C4-2B (cell line): ENCODE data around the gene TMEM132D.

Source experiments
- H3K27ac ChIP-seq: fragments of 450-650 bp; 2 replicates; pipeline ENCODE4 v1.5.1; 2017
- ZFX ChIP-seq: fragments of 450-650 bp; IDR thresholded peaks from 2 replicates; pipeline ENCODE4 v1.6.1; 2017
- TF ChIP-seq, protein P1 (sequence below): fragments of 450-650 bp; conservative IDR thresholded peaks from 2 replicates; pipeline ENCODE4 v1.5.1; 2017; ENCODE audit warnings: mild to moderate bottlenecking

TMEM132D gene

DNA sequence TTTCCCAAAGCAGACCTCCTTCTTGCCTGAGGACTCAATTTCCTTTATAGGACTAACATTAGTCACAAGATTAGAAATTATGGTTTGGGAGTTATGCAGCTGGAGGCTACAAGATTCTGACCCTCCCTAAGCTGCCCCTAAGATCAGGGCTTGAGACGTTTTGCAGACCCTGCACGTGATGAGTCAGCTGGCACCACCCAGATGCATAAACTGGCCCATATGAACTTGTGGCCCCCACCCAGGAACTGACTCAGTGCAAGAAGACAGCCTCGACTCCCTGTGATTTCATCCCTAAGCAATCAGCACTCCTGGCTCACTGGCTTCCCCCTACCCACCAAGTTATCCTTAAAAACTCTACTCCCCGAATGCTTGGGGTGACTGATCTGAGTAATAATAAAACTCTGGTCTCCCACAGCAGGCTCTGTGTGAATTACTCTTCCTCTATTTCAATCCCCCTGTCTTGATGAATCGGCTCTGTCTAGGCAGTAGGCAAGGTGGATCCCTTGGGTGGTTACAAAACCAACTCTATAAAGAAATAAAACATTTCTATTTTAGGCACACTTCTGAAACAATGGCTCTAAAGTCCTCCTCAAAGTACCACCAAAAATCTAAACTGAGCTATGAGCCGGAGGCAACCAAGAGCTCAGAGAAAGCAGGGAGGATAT lies 233.4 kb downstream of the TMEM132D start:
- H3K27ac ChIP-seq, result no peak overlapping the region
- TF ChIP-seq, protein P1, sequence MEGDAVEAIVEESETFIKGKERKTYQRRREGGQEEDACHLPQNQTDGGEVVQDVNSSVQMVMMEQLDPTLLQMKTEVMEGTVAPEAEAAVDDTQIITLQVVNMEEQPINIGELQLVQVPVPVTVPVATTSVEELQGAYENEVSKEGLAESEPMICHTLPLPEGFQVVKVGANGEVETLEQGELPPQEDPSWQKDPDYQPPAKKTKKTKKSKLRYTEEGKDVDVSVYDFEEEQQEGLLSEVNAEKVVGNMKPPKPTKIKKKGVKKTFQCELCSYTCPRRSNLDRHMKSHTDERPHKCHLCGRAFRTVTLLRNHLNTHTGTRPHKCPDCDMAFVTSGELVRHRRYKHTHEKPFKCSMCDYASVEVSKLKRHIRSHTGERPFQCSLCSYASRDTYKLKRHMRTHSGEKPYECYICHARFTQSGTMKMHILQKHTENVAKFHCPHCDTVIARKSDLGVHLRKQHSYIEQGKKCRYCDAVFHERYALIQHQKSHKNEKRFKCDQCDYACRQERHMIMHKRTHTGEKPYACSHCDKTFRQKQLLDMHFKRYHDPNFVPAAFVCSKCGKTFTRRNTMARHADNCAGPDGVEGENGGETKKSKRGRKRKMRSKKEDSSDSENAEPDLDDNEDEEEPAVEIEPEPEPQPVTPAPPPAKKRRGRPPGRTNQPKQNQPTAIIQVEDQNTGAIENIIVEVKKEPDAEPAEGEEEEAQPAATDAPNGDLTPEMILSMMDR, result no peak
- no peak for TF ChIP-seq ZFX

DNA sequence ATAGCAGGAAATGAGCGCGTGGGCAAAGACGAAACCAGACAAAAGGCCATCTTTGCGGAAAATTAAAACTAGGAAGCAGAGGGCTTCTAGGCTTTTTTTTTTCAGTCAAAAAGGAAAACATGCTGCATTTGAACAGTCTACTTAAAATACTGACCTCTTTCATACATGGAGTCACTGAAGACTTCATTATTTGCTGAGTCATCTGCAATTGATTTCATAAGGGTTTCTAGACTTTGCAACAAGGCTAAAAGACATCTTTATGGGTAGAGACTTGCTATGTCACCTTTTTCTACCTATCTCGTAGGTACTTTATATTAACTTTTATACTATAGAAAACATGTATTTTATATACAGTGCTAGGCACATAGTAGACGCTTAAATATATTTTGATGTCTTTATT lies 238.4 kb downstream of the TMEM132D start:
- no peak for TF ChIP-seq ZFX
- TF ChIP-seq, protein P1, result no peak
- no peak overlapping the region for H3K27ac ChIP-seq

DNA sequence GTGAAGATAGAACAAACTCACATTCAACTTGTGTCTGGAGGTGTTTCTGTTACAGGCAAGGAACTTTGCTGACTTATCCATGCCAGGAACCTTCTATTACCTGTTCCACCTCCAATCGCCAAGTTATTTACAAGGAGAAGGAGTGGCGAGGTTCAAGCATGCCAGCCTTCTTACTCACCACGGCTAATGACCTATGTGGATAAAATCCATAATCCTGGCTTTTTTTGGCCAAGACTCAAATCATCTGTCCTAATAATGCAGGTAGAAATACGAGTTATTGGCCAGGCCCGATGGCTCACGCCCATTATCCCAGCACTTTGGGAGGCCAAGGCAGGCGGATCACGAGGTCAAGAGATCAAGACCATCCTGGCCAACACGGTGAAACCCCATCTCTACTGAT lies 241.6 kb downstream of the TMEM132D start:
- TF ChIP-seq, protein P1, result no peak
- TF ChIP-seq ZFX, result no peak
- no peak overlapping the region for H3K27ac ChIP-seq

DNA sequence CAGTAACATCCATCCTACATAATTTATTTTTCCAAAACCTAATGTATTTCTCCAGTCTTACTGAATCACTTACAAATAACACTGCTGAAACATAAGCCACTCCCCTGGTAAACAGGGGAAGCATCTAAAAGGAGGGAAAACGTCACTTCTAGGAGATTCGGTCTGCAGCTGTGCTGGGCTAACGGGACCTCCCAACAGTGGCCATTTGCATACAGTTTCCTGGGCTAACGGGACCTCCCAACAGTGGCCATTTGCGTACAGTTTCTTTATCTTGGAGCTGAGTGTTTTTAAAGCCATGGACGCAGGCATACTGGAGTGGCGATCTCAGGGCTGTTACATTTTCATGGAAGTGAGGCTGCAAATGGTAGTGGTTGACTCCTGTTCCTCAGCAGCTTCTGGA lies 242.9 kb downstream of the TMEM132D start:
- H3K27ac ChIP-seq, result no peak overlapping the region
- TF ChIP-seq ZFX, result no peak
- TF ChIP-seq, protein P1, result no peak

DNA sequence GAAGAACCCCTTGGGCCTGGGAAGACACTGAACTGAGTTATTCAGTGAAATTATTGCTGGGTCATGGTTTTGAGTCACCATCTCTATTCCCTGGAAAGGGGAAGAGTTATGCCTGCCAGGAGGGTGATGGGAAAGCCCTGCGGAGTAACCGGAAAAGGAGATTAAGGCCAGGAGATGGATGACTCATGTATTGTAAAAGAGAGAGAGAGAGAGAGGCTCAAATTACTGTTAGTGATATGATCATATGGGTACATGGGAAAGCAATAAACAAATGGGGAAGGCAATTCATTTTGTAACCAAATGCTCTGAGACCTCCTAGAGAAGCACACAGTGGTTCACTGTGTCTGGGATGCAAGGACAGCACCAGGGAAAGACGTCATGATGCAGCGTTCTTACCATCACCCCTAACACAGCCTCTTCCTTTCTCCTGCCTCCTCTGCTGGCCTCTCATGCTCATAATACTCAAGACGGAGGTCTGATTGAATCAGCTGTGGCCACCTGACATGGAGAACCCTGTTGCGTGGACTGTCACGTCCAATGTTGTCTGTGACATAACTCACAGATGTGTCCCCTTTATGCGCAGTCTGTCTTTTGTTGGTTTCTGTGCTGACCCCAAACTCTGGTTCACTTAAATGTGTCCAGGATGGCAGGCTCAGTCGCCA lies 243.7 kb downstream of the TMEM132D start:
- TF ChIP-seq, protein P1, result no peak
- TF ChIP-seq ZFX, result no peak
- H3K27ac ChIP-seq, result no peak overlapping the region

DNA sequence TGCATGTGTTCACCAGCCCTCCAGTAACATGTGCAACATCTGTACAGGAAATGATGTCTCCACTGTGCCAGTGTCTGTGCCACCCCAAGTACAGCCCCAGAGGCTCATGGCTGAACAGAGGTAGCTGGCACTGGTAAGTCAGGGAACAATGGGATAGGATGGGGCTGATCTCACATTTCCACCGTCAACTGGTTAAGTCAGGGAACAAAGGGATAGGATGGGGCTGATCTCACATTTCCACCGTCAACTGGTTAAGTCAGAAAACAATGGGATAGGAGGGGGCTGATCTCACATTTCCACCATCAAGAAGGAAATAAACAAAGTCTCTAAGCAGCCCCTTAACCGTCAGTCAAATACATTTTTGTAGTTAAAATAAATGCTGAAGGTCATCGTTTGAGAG lies 246.6 kb downstream of the TMEM132D start:
- H3K27ac ChIP-seq, result no peak overlapping the region
- no peak for TF ChIP-seq ZFX
- TF ChIP-seq, protein P1, result no peak

DNA sequence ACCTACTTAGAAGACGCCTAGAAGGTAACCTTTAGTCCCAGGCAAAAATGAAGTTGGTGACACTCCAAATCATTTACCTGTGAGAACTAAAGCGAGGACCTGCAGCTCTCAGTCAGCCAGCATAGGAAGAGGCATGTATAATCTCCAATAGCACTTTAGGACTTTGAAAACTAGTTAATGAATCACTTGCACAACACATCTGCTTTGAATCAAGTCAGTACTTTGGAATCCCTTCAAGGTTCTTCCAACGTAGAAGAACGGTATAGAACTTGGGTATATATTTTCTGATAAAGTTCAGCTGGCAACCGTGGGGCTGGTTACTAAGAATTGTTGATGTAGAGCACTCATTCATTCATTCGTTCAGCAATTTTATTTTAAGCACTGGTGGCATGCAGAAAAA lies 251.9 kb downstream of the TMEM132D start:
- TF ChIP-seq ZFX, result no peak
- TF ChIP-seq, protein P1, result no peak
- no peak overlapping the region for H3K27ac ChIP-seq
